ENCODE results near the gene BACE2.

Gene BACE2

DNA sequence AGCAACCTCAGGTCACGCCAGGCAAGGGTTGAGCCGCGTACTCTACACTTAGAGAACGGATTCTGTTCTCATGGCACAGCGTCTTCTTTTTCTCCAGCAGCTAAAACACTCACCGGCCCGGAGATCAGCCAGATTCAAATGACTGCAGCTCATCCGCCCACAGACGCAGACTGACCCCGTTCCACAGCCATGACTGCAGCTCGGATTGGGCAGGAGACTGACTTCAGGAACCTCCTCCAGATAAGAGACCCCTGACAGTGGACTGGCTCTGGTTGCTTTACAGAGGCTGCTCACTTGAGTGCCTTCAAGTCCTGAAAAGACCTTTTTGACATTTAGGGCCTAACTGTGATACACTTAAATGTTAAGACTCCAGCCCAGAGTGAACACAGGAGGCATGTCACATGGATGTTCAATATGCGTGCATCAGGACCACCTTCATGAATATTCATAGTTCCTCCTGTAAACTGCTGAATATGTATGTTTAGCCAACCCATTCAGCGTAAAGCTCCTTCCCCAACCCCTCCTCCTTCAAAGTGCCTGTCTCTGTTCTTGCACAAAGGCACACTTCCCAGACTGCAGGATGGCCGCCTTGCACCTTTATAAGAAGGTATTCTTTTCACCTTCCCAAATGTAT, 42.6 kb downstream of the BACE2 start:
- H3K27me3 ChIP-seq (replicated peaks in 2 of 5; ENCODE audit: control insufficient read depth in 4 of 5, insufficient read depth in 5 of 5, low read length in 4 of 5) = peaks cover 0 to 4% (median 0%) of the 10 kb centered on the region in 5 experiments
- no peaks in the 10 kb centered on the region for H3K36me3 ChIP-seq (ENCODE audit: control insufficient read depth in 4 of 4, insufficient read depth in 4 of 4, low read length in 3 of 4)
- DNase-seq = no peak
- H3K4me3 ChIP-seq (ENCODE audit: control insufficient read depth in 1 of 7, extremely low read depth in 1 of 7, insufficient read depth in 4 of 7, low read depth in 2 of 7, low read length in 6 of 7) = no peak overlapping the region
- ChIA-PET CTCF (no interaction called here), POLR2A (no interaction called here)
- H3K4me1 ChIP-seq (ENCODE audit: control extremely low read depth in 1 of 4, control insufficient read depth in 4 of 4, insufficient read depth in 4 of 4, low read length in 3 of 4) = peaks cover 0 to 3% (median 0%) of the 10 kb centered on the region in 4 experiments
- H3K9me3 ChIP-seq (ENCODE audit: control extremely low read depth in 1 of 5, control insufficient read depth in 4 of 5, insufficient read depth in 2 of 5, low read depth in 1 of 5, low read length in 4 of 5) = peaks cover 0 to 3% (median 0%) of the 10 kb centered on the region in 5 experiments
- 95% methylated on average over 11 of the region's 14 CpGs for WGBS (ENCODE audit: insufficient coverage)
- no peak overlapping the region for H3K27ac ChIP-seq (ENCODE audit: insufficient read depth in 1 of 2, low read depth in 1 of 2, low read length in 2 of 2, poor library complexity in 1 of 2, severe bottlenecking in 2 of 2)

DNA sequence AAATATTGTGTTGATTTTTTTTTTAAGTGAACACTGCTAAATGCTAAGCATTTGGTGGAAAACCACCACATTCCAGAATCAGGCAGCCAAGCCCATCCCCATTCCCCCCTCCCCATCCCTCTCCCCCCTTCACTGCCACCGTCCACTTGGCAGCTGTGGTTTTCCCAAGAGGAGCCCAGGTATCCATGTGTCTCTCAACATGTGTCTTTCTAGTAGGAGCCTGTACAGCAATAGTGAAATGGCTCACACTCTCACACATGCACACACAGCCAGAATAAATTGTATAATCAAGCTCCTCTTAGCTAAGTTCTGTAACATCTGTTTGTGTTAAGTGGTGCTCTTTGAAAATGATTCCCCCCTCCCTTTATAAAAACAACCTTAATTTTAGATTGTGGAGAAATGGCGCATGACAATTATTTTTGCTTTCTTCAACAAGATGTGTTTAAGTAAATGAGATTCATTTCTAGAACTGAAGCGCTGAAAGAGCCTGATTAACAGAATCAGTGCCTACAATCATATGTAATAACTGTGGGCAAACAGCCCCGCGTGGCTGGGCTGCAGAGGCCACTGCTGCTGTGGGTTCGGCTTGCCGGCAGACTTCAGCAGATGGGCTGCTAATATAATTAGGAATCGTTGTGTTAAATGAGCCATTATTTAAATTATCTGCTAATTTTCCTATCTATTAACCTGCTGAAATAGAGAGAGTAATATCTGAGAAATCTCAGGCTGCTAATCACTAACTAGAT, 43.3 kb downstream of the BACE2 start:
- Histone ChIP-seq H3K4me1 (ENCODE audit: control extremely low read depth in 1 of 4, control insufficient read depth in 4 of 4, insufficient read depth in 4 of 4, low read length in 3 of 4) (peaks cover 0 to 8% (median 1%) of the 10 kb centered on the region in 4 experiments), H3K4me3 (ENCODE audit: control insufficient read depth in 1 of 7, extremely low read depth in 1 of 7, insufficient read depth in 4 of 7, low read depth in 2 of 7, low read length in 6 of 7) (no peak overlapping the region), H3K27ac (ENCODE audit: insufficient read depth in 1 of 2, low read depth in 1 of 2, low read length in 2 of 2, poor library complexity in 1 of 2, severe bottlenecking in 2 of 2) (no peak overlapping the region), H3K9me3 (ENCODE audit: control extremely low read depth in 1 of 5, control insufficient read depth in 4 of 5, insufficient read depth in 2 of 5, low read depth in 1 of 5, low read length in 4 of 5) (peaks cover 0 to 3% (median 0%) of the 10 kb centered on the region in 5 experiments), H3K27me3 (replicated peaks in 2 of 5; ENCODE audit: control insufficient read depth in 4 of 5, insufficient read depth in 5 of 5, low read length in 4 of 5) (peaks cover 0 to 4% (median 0%) of the 10 kb centered on the region in 5 experiments), H3K36me3 (ENCODE audit: control insufficient read depth in 4 of 4, insufficient read depth in 4 of 4, low read length in 3 of 4) (no peaks in the 10 kb centered on the region)
- WGBS (ENCODE audit: insufficient coverage) = 100% methylated on average over 2 of the region's 8 CpGs
- CTCF ChIA-PET = no interaction called here
- DNase-seq = no peak
- POLR2A ChIA-PET = no interaction called here

DNA sequence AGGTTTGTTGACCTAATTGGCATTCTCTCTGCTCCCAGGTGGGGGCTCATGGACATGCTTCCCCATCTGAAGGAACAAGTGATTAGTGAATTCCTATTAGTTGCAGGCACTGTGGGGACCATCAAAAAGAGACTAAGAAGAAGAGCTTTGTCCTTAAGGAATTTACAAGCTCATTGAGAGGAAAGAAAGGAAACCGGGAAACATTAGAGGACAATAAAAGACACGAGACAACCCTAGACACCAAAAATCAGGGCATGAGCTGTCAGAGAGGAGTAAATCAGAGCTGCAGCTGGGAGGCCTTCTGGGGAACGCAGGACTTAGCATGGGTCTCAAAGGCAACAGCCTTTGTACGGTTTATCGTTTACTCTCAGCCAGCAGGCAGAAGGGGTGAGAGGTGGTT, 45.1 kb downstream of the BACE2 start:
- Histone ChIP-seq H3K27ac (ENCODE audit: insufficient read depth in 1 of 2, low read depth in 1 of 2, low read length in 2 of 2, poor library complexity in 1 of 2, severe bottlenecking in 2 of 2) (no peak overlapping the region), H3K4me1 (ENCODE audit: control extremely low read depth in 1 of 4, control insufficient read depth in 4 of 4, insufficient read depth in 4 of 4, low read length in 3 of 4) (peaks cover 0 to 8% (median 2%) of the 10 kb centered on the region in 4 experiments), H3K9me3 (ENCODE audit: control extremely low read depth in 1 of 5, control insufficient read depth in 4 of 5, insufficient read depth in 2 of 5, low read depth in 1 of 5, low read length in 4 of 5) (peaks cover 0 to 3% (median 0%) of the 10 kb centered on the region in 5 experiments), H3K27me3 (replicated peaks in 2 of 5; ENCODE audit: control insufficient read depth in 4 of 5, insufficient read depth in 5 of 5, low read length in 4 of 5) (peaks cover 0 to 4% (median 0%) of the 10 kb centered on the region in 5 experiments), H3K4me3 (ENCODE audit: control insufficient read depth in 1 of 7, extremely low read depth in 1 of 7, insufficient read depth in 4 of 7, low read depth in 2 of 7, low read length in 6 of 7) (no peak overlapping the region), H3K36me3 (ENCODE audit: control insufficient read depth in 4 of 4, insufficient read depth in 4 of 4, low read length in 3 of 4) (no peaks in the 10 kb centered on the region)
- CTCF ChIA-PET = no interaction called here
- DNase-seq = no peak
- POLR2A ChIA-PET = no interaction called here
- 90% methylated on average over 4 of the region's 5 CpGs for WGBS (ENCODE audit: insufficient coverage)

DNA sequence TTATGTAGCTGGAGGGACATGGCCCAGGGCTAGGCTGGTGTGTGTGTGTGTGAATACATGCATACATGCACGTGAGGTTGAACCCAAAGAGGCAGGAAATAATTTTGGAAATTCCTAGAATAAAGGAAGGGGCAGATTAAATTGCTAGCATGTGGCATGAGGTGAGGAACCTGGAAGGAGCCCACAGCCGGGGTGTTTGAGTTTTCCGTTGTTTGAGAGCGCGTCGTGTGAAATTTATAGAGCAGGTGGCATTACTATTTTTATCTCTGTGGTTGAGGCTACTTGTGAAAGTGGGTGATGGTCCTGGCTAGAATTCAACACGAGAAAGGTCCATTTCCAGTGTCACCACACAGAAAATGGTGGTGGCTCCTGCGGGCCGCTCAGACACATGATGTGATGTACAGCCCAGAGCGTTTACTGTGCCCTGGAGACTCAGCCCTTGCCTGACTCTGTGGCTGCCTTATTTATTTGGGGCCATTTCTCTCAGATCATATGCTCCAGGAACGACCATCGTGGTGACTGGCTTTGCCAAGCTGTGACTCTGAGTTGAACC, 48.0 kb downstream of the BACE2 start:
- CTCF ChIA-PET = no interaction called here
- H3K4me3 ChIP-seq (ENCODE audit: control insufficient read depth in 1 of 7, extremely low read depth in 1 of 7, insufficient read depth in 4 of 7, low read depth in 2 of 7, low read length in 6 of 7) = no peak overlapping the region
- POLR2A ChIA-PET = no interaction called here
- H3K9me3 ChIP-seq (ENCODE audit: control extremely low read depth in 1 of 5, control insufficient read depth in 4 of 5, insufficient read depth in 2 of 5, low read depth in 1 of 5, low read length in 4 of 5) = peaks cover 0 to 3% (median 0%) of the 10 kb centered on the region in 5 experiments
- H3K27me3 ChIP-seq (replicated peaks in 2 of 5; ENCODE audit: control insufficient read depth in 4 of 5, insufficient read depth in 5 of 5, low read length in 4 of 5) = peaks cover 0 to 4% (median 0%) of the 10 kb centered on the region in 5 experiments
- 42% methylated on average over 12 of the region's 12 CpGs for WGBS (ENCODE audit: insufficient coverage)
- no peak for DNase-seq
- H3K36me3 ChIP-seq (ENCODE audit: control insufficient read depth in 4 of 4, insufficient read depth in 4 of 4, low read length in 3 of 4) = no peaks in the 10 kb centered on the region
- H3K4me1 ChIP-seq (ENCODE audit: control extremely low read depth in 1 of 4, control insufficient read depth in 4 of 4, insufficient read depth in 4 of 4, low read length in 3 of 4) = peaks cover 0 to 8% (median 2%) of the 10 kb centered on the region in 4 experiments
- no peak overlapping the region for H3K27ac ChIP-seq (ENCODE audit: insufficient read depth in 1 of 2, low read depth in 1 of 2, low read length in 2 of 2, poor library complexity in 1 of 2, severe bottlenecking in 2 of 2)

DNA sequence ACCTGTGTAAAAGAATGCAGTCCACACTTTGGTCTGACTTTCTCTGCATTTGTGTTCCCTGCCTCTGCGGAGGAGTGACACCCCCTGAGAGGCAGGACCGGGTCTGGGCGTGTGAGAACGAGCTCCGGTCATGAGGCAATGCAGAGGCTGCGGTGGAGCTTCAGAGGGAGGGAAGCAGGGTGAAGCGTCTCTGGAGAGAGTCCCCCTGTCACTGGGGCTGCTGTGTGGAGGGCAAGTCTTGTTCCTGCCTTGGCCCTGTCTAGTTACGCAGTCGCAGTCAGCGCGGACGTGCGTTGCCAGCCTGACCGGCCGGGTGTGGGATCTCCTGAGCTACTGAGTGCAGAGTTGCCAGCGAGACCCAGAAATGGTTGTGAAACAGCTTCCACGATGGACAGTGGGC, 48.5 kb downstream of the BACE2 start:
- CTCF ChIA-PET = no interaction called here
- Histone ChIP-seq H3K4me3 (ENCODE audit: control insufficient read depth in 1 of 7, extremely low read depth in 1 of 7, insufficient read depth in 4 of 7, low read depth in 2 of 7, low read length in 6 of 7) (no peak overlapping the region), H3K36me3 (ENCODE audit: control insufficient read depth in 4 of 4, insufficient read depth in 4 of 4, low read length in 3 of 4) (no peaks in the 10 kb centered on the region), H3K9me3 (ENCODE audit: control extremely low read depth in 1 of 5, control insufficient read depth in 4 of 5, insufficient read depth in 2 of 5, low read depth in 1 of 5, low read length in 4 of 5) (peaks cover 0 to 3% (median 0%) of the 10 kb centered on the region in 5 experiments), H3K4me1 (ENCODE audit: control extremely low read depth in 1 of 4, control insufficient read depth in 4 of 4, insufficient read depth in 4 of 4, low read length in 3 of 4) (peaks cover 0 to 8% (median 2%) of the 10 kb centered on the region in 4 experiments), H3K27me3 (replicated peaks in 2 of 5; ENCODE audit: control insufficient read depth in 4 of 5, insufficient read depth in 5 of 5, low read length in 4 of 5) (peaks cover 0 to 4% (median 0%) of the 10 kb centered on the region in 5 experiments), H3K27ac (ENCODE audit: insufficient read depth in 1 of 2, low read depth in 1 of 2, low read length in 2 of 2, poor library complexity in 1 of 2, severe bottlenecking in 2 of 2) (no peak overlapping the region)
- DNase-seq = no peak
- POLR2A ChIA-PET = no interaction called here
- 98% methylated on average over 14 of the region's 17 CpGs for WGBS (ENCODE audit: insufficient coverage)

DNA sequence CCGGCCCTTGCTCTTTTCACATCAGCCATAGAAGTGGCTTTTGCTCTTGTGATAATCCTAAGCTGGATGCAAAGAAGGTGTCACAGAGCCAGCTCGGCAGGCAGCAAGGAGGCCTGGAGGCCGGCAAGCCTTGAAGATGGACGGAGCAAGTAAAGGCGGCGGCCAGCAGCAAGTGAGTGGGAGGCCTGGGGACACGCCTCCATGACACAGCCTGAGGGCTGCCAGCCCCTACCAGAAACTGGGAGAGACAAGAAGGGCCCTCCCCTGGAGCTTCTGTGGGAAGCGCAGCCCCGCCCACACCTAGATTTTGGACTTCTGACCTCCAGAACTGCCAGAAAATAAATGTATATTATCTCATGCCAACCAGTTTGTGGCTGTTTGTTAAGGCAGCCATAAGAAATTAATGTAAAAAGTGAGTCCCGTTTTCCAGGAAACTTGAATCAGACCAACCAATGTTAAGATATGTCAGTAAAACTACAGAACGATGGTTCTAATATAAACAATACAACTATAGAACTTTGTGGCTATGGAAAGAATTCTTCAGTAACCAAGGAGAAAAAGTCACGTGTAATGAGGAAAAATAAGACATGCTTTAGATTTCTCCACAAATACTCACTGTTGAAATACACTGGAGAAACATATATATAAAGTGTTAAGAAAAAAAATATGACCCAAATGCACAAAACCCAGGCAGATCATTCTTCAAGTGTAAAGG, 49.9 kb downstream of the BACE2 start:
- Histone ChIP-seq H3K27me3 (replicated peaks in 2 of 5; ENCODE audit: control insufficient read depth in 4 of 5, insufficient read depth in 5 of 5, low read length in 4 of 5) (peaks cover 0 to 2% (median 0%) of the 10 kb centered on the region in 5 experiments), H3K4me3 (ENCODE audit: control insufficient read depth in 1 of 7, extremely low read depth in 1 of 7, insufficient read depth in 4 of 7, low read depth in 2 of 7, low read length in 6 of 7) (no peak overlapping the region), H3K4me1 (ENCODE audit: control extremely low read depth in 1 of 4, control insufficient read depth in 4 of 4, insufficient read depth in 4 of 4, low read length in 3 of 4) (peaks cover 0 to 8% (median 2%) of the 10 kb centered on the region in 4 experiments), H3K36me3 (ENCODE audit: control insufficient read depth in 4 of 4, insufficient read depth in 4 of 4, low read length in 3 of 4) (no peaks in the 10 kb centered on the region), H3K9me3 (ENCODE audit: control extremely low read depth in 1 of 5, control insufficient read depth in 4 of 5, insufficient read depth in 2 of 5, low read depth in 1 of 5, low read length in 4 of 5) (no peaks in the 10 kb centered on the region), H3K27ac (ENCODE audit: insufficient read depth in 1 of 2, low read depth in 1 of 2, low read length in 2 of 2, poor library complexity in 1 of 2, severe bottlenecking in 2 of 2) (no peak overlapping the region)
- 95% methylated on average over 8 of the region's 12 CpGs for WGBS (ENCODE audit: insufficient coverage)
- DNase-seq = no peak
- ChIA-PET POLR2A (no interaction called here), CTCF (no interaction called here)

All from common myeloid progenitor, CD34-positive (primary cell).